GM19043 (cell line): Measurements from ENCODE around the gene ZCCHC10.
"Not testable (repeated sequence)": the region's sequence is repeated elsewhere in the genome, so short reads cannot be mapped to it uniquely, and the experiment has no call there.

ENCODE experiments used
- ATAC-seq: cut with Tn5 transposase; IDR thresholded peaks from one replicate; pipeline ENCODE4 v1.9.1; 2021; ENCODE audit warnings: low read depth; ENCODE audit not compliant: unreplicated experiment

ZCCHC10 gene

DNA sequence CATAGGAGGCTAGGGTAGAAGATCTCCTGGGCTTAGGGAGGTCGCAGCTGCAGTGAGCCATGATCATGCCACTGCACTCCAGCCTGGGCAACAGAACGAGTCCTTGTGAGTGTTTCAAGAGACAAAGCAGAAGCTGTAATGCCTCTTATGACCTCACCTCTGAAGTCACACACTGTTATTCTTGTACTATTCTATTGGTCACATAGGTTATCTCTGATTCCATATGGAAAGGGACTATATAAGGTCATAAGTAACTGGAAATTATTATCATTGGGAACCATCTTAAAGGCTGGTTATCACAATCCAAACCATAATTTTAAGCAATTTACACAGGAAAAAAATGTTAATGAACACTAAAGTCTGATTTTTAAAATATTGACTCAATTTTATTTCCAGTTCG lies 45.1 kb downstream of the ZCCHC10 start:
- ATAC-seq = no peak

GRCh38 chr5:132979976-132980375 lies 46.4 kb downstream of the ZCCHC10 start:
- no peak for ATAC-seq

DNA sequence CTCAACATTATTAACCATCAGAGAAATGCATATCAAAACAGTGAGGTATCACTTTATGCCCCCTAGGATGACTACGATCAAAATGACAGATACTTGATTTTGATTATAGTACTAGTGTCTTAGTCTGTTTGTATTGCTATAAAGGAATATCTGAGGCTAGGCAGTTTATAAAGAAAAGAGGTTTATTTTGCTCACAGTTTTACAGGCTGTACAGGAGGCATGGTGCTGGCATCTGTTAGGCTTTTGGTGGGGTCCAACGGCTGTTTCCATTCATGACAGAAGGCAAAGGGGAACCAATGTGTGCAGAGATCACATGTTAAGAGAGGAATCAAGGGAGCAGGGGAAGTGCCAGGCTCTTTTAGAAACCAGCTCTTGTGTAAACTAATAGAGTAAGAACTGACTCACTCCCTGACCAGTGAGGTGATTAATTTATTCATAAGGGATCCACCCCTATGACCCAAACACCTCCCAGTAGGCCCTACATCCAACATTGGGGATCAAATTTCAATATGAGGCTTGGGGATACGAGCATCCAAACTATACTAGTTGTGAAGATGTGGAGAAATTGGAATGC lies 46.9 kb downstream of the ZCCHC10 start:
- ATAC-seq = no peak

GRCh38 chr5:132976852-132977251 lies 49.5 kb downstream of the ZCCHC10 start:
- no peak for ATAC-seq

- ATAC-seq = not testable (repeated sequence)
These were observed 53.9 kb downstream of the ZCCHC10 start for GRCh38 chr5:132972436-132972828.

- no peak for ATAC-seq
These were observed 54.6 kb downstream of the ZCCHC10 start for GRCh38 chr5:132971483-132972435.

GRCh38 chr5:132965120-132965519 lies 61.2 kb downstream of the ZCCHC10 start:
- ATAC-seq = no peak

GRCh38 chr5:132963171-132964104 lies 62.9 kb downstream of the ZCCHC10 start, which contains the start of gene AFF4:
AFF4 (minus strand) TSS chr5:132963634; CDS start chr5:132937189, 26,445 bp downstream.
- peak; percentile 93 for ATAC-seq

DNA sequence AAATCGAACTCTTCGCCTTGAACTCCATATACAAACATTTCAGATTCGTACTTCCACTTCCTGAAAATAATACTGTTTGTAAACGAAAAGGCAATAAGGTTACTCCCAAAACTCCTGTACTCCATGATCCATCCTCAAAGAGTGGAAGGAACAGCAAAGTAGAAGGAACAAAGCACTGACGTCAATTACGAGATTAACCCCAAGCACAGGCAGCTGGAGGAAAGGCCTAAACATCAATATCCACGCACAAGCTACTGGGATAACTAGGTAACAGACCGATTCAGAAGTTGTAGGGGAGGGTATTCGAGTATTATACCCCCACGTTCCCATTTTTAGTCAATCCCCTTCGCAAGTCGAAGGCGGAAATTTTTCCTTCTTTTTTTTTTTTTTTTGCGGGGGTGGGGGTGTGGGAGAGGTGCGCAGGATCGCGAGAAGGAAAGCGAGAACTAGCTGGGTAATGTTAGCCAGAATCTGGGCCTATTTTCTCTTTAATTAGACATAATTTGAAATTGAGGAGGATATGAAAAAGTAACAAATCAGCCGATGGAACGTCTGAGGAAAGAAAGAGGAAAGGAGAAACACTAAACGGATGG lies 63.8 kb downstream of the ZCCHC10 start:
- no peak for ATAC-seq

GRCh38 chr5:132961887-132962286 lies 64.5 kb downstream of the ZCCHC10 start:
- no peak for ATAC-seq

DNA sequence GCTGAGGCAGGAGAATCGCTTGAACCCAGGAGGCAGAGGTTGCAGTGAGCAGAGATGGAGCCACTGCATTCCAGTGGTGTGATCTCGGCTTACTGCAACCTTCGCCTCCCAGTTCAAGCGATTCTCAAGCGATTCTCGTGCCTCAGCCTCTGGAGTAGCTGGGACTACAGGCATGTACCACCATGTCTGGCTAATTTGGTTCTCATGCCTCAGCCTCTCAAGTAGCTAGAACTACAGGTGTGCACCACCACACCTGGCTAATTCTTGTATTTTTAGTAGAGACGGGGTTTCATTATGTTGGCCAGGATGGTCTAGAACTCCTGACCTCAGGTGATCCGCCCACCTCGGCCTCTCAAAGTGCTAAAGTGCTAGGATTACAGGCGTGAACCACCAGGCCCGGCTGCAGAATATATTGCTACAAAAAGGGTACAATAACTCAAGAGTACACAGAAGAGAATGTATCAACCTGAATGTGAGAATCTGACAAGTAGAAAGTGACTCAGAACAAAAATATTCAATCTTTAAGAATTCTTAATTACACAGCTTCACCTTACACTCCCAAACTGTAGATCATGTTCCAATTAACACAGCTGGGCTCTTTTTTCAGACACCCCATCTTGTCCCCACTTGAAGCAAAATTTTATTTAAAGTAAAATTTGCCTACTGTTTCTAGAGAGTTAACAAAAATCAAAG lies 65.1 kb downstream of the ZCCHC10 start:
- not testable (repeated sequence) for ATAC-seq

- ATAC-seq = not testable (repeated sequence)
These were observed 70.1 kb downstream of the ZCCHC10 start for GRCh38 chr5:132956166-132956799.

DNA sequence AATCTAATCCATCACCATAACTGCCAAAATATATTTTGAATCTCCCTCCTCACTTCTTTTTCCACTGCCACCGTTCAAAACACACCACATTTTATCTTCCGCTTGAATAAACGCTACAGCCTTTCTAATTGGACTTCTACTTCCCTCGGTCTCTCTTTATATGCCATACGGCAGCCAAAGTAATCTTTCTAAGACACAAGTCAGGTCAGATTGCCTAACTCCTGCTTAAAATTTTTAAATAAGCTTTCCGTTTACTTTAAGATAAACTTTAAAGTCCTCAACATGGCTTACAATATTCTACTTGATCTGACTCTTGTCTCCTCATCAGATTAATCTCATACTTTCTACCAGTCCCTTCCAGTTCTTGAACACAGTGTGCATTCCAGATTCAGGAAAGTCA lies 72.6 kb downstream of the ZCCHC10 start:
- ATAC-seq = no peak

GRCh38 chr5:132952829-132953228 lies 73.5 kb downstream of the ZCCHC10 start:
- ATAC-seq = no peak

DNA sequence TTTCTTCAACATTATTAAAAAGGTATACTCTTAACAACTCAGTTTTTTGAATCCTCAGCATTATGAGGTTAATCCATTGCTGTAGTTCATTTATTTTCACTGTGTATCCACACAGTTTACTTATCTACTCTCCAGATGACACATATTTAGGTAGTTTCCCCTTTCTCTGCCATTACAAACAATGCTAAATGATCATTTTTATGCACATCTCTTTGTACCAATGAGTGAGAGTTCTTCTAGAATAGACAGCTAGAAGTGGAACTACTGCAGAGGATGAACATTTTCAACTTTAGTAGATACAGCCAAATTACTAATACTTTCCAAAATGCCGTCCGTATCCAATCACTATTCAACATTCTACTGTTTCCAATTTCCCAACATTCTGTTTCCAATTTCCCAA lies 74.5 kb downstream of the ZCCHC10 start:
- no peak for ATAC-seq

DNA sequence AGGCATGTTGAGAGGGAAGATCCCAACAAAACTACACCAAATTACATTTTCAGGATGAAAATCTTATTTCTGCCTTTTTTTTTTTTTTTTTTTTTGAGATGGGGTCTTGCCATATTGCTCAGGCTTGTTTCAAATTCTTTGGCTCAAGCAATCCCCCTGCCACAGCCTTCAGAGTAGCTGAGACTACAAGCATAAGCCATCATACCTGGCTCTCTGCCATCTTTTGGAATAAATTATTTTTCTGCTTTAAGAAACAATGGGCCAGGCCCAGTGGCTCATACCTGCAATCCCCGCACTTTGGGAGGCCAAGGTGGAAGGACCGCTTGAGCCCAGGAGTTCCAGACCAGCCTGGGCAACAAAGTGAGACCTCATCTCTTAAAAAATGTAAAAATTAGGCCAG lies 77.2 kb downstream of the ZCCHC10 start:
- ATAC-seq = no peak

- ATAC-seq = no peak
These were observed 78.7 kb downstream of the ZCCHC10 start for GRCh38 chr5:132947671-132948070.
